Astrocyte (in vitro differentiated cells and primary cell): ENCODE measurements around the gene NFIA.

Experiments used
- CTCF ChIP-seq: IDR thresholded peaks from 2 replicates; pipeline ENCODE4 v1.5.1; 2011; ENCODE audit warnings: low read depth, mild to moderate bottlenecking, inconsistent platforms, low read length, moderate library complexity; ENCODE audit not compliant: insufficient read depth
- EZH2 ChIP-seq: IDR thresholded peaks from 2 replicates; pipeline ENCODE4 v1.6.1; 2012; ENCODE audit warnings: mild to moderate bottlenecking, low read length, inconsistent platforms; ENCODE audit not compliant: insufficient read depth

DNA sequence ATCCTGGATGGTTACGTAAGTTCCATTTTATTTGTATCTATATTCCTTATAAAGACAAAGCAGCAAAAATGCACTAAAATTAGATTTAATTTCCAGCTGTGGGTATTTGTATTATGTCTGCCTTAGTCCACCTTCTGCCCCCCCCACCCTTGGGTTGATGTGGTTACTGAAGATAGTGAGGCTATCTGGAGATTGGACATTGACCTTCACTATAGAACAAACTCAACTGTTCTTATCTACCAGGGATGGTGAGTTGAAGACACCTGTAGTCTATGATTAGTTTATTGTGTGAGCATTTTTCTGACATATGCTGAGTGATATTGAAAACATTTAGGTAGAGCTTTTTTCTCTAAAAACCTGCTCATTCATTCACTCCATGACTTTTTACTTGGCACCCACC is 122.2 kb downstream of the NFIA start:
- TF ChIP-seq CTCF (no peak), EZH2 (no peak)
